OCI-M2 (cell line): ENCODE measurements around the gene GNAI2.
"Not testable (repeated sequence)": the region's sequence is repeated elsewhere in the genome, so short reads cannot be mapped to it uniquely, and the experiment has no call there.

Experiments
- DNase-seq: peaks from one replicate; lab custom pipeline; 2025; ENCODE audit not compliant: unreplicated experiment; lab: John Stamatoyannopoulos, UW

Gene GNAI2

GRCh38 chr3:50224639-50225038 lies 11.4 kb upstream of the GNAI2 start:
- no peak for DNase-seq

GRCh38 chr3:50226888-50227389 lies 9.1 kb upstream of the GNAI2 start:
- DNase-seq = no peak

- peak; percentile 30 for DNase-seq
These were observed 8.4 kb upstream of the GNAI2 start for GRCh38 chr3:50227390-50228183.

DNA sequence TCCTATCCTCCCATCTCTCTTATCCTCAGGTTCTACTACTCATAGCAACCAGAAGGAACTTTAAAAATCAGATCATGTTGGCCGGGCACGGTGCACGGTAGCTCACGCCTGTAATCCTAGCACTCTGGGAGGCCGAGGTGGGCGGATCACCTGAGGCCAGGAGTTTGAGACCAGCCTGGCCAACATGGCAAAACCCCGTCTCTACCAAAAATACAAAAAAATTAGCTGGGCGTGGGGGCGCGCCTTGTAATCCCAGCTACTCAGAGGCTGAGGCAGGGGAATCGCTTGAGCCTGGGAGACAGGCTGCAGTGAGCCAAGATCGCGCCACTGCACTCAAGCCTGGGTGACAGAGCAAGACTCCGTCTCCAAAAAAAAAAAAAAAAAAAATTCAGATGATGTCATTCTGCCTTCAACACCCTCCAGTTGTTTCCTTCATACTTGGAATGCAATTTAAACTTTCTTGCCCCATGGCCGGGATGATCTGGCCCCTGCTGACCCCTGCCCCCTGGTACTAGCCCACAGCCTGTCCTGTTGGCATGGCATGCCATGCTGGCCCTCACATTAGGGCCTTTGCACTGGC lies 7.7 kb upstream of the GNAI2 start:
- DNase-seq = not testable (repeated sequence)

DNA sequence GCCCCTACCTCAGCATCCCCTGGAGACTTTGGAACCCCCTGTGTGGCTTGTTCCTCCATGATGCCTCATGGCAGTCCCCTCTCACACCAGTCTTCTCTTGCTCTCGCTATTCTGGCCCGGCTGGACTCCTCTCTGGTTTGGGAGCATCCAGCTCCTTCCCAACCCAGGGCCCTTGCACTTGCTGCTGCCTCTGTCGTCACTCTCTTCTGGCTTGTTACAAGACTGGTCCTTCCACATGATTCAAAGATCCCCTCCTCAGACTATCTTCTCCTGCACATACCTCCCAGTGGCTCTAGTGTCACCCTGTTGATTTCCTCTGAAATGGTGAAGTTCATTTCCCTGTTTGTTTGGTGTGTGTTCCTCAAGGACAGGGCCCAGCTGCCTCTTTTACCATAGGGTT lies 6.5 kb upstream of the GNAI2 start:
- DNase-seq = no peak

GRCh38 chr3:50230104-50230793 lies 5.8 kb upstream of the GNAI2 start:
- DNase-seq = no peak

GRCh38 chr3:50230794-50231125 lies 5.2 kb upstream of the GNAI2 start:
- DNase-seq = no peak

DNA sequence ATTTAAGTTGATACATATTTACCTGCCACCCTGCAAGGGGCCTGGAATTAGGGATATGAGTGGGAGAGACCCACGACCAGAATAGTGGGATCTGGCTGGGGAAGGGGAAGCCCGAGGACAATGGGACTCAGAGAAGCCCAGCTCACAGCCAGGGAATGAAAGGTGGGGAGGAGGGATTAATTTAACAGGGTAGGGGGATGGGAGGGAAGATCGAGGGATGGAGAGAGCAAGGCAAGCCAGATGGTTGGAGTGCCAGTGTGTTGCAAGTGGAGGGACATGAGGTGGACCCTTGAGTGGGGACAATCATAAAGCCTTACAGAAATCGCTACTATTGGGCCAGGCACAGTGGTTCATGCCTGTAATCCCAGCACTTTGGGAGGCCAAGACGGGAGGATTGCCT lies 4.4 kb upstream of the GNAI2 start:
- DNase-seq = no peak

GRCh38 chr3:50232303-50232702 lies 3.7 kb upstream of the GNAI2 start:
- no peak for DNase-seq

DNA sequence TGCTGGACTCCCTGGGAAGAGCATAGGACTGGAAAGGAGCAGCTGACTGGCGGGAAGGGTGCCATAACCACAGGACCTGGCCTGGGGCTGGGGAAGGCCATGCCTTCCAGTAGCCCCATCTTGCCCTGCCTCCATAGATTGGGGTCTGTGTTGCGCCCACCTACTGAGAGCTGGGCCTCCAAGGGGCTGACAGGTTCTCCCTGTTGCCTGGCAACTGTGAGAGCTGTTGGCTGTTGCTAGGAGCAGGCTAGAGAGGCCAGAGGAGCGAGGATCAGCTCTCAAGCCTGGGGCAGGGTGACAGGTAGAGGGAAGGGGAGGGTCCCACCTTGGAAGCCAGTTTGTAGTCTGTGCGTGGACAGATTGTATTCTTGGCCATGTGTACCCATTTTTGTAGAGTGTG lies 2.8 kb upstream of the GNAI2 start:
- DNase-seq = no peak

GRCh38 chr3:50236484-50237132 lies 604 bp downstream of the GNAI2 start:
- DNase-seq = no peak

DNA sequence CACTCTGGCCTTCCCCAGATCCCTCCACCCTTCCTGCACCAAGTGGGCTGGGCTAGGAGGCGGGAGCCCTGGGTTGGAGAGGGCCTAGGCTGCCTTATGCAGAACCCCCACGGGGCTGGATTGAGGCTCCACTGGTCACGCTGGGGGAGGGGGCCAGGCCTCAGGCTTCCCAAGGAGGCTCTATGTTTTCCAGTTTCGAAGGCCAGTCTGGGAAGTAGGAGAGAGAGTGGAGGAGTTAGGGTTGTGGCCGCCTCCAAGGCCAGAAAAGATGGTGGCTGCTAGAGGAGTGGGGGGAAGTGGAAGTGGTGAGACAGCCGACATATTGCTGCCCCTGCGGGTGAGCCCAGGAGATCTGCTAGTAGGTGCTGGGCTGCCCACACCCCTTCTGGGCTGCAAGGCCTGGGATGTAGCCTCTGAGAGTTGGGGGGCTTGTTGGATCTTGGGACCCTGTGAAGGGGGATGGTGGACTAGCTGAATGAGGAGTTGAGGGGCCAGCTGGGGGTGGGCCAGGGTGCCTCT lies 1.2 kb downstream of the GNAI2 start:
- DNase-seq = no peak

GRCh38 chr3:50237754-50238548 lies 1.9 kb downstream of the GNAI2 start:
- DNase-seq = no peak

DNA sequence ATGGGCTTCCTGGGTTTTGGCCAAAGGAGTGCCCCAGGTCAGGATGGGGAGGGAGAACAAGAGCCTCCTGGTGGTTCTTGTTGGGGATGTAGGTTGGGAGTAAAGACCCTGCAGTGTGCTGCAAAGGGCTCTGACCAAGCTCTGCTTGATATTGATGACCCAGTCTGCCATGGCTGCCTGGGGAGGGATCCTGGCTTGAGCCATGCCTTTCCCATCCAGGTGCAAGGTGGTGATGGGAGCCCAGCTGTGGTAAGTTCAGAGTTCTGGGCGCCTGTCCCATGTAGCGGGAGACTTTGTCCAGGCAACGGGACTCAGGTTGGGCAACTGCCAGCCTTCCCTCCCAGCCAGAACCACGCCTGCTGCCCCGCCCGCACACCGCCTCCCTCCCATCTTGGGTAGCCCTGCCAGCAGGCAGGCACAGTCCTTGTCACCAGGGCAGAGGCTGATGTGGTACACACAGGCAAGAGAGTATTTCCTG lies 2.6 kb downstream of the GNAI2 start:
- no peak for DNase-seq

DNA sequence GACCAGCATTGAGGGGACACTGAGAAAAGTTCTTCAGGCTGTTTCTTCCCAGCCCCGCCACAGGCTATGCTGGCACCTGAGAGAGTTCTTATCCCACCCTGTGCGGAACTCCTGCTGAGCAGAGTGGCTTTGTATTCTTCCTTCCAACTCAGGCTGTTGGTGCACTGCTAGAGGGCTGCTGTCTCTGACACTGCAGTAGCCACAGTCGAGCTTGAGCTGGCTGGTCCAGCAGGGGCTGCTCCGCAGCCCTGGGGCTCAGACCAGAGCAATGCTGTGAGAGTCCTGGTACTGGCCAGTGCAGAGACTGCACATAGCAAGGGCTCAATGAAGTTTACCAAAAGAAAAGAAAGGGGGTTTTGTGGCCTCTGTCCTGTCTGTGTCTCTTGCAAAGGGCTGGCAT lies 3.6 kb downstream of the GNAI2 start:
- no peak for DNase-seq

DNA sequence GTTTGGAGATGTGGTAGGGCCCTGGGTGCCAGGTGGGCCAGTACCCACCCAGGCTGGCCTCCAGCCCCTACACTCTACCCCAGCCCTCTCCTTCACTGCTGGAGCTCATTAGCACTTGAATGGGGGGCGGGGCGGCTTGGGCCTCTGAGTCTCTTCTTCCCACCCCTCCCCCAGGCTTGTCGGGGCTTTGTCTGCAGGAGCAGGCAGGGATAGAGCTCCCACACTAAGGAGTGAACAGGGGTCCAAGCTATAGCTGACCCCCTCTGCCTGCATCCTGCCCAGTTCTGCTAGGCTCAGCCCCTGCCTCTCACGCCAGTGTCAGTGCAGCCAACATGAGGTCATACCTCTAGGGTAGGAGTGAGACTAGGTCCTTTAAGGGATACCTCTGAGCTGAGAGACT lies 5.2 kb downstream of the GNAI2 start:
- no peak for DNase-seq

GRCh38 chr3:50241713-50242380 lies 5.8 kb downstream of the GNAI2 start:
- no peak for DNase-seq

GRCh38 chr3:50242381-50242770 lies 6.4 kb downstream of the GNAI2 start:
- no peak for DNase-seq

DNA sequence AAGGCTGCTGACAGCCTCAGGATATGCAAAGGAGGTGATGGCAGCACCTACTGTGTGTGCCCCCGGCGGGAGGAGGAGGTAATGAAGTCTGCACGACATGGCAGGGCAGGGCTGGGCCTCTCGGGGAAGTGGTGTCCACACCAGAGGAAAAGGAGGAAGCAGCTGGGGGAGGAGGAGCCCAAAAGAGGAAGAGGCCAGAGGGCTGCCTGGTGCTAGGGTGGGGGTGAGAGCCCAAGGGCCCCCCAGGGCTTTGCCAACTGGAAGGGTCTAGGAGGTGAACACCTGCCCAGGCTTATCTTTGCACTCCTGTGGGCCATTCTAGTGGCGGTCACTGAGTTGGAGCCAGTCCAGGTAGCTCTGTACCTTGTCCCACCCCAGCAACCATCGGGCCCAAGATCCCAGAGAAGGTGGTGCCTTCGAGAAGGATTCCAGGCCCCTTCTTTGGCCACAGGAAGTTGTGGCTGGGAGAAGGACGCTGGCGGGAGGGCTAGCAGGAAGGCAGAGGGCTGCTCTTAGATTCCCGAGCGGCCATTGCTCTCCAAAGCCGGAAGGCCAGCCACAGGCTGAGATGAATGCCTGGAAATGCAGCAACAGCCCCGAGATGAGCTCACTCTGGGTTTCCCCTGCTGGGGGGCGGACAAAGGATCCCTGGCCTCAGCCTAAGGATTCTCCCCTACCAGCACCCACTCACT lies 7.0 kb downstream of the GNAI2 start:
- no peak for DNase-seq

DNA sequence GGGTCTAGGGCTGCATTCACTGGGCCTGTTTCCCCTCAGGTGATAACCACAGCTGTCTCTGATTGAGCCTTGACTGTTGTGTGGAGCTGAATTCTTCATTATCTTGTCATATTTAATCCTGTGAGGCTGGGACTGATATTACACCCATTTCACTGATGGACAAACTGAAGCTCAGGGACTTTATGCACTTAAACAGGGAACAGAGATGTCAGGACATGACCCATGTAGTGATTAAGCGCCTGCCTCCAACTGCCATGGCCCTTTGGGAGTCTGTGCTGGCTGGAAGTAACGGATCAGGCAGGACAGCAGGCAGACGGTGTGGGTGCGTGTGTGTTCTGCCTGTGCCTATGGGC lies 7.5 kb downstream of the GNAI2 start:
- no peak for DNase-seq
